T-cell (primary cell): ENCODE measurements around the gene CDC40. TPM values are rescaled to one million over a fixed set of nuclear protein-coding genes. Genes with fewer than 3 reads are reported as not detected.

ENCODE experiments used
- ATAC-seq, 4 experiments: fragments of 200-7000 bp in 3 of 4; fragments of 150-1000 bp in 1 of 4; cut with Tn5 transposase; replicated peaks in 1 of 4; 1 replicate in 3 of 4; 2 replicates in 1 of 4; pipeline ENCODE4 v1.10.0; 2021; ENCODE audit warnings: moderate library complexity in 3 of 4, mild to moderate bottlenecking in 2 of 4, moderate number of reproducible peaks in 1 of 4
- CTCF ChIA-PET, 2 donors: fragments of 300-600 bp; sonication (Branson Sonifier 250); formaldehyde crosslinking; loops; one replicate each; lab custom pipeline; 2022; ENCODE audit warnings: antibody characterized with exemption in 2 of 2; lab: Charles Lee
- POLR2A ChIA-PET, 2 donors: fragments of 300-600 bp; sonication (Branson Sonifier 250); formaldehyde crosslinking; loops; one replicate each; lab custom pipeline; 2022; ENCODE audit warnings: antibody characterized with exemption in 2 of 2; lab: Charles Lee
- DNase-seq, 35 experiments: peaks; one replicate each; pipeline versions ENCODE4 v3.0.0 to v3.0.0-alpha.2; 2013 to 2023
- H3K27ac ChIP-seq: one replicate; pipeline ENCODE4 v1.5.1; 2013; ENCODE audit warnings: low read length
- H3K27me3 ChIP-seq, 2 experiments: replicated peaks in 1 of 2; 1 replicate in 1 of 2; 2 replicates in 1 of 2; pipeline versions ENCODE4 v1.6.1 to v1.7.0; 2013; ENCODE audit warnings: low read length in 1 of 2, mixed read lengths in 1 of 2; ENCODE audit not compliant: control insufficient read depth in 2 of 2, insufficient read depth in 2 of 2; ENCODE audit errors: extremely low read depth in 1 of 2
- H3K36me3 ChIP-seq, 2 donors: 1 replicate in 1 of 2; 2 replicates in 1 of 2; pipeline versions ENCODE4 v1.6.1 to v1.7.0; 2013; ENCODE audit warnings: low read length in 1 of 2; ENCODE audit not compliant: control insufficient read depth in 2 of 2, insufficient read depth in 1 of 2; ENCODE audit errors: extremely low read depth in 1 of 2
- H3K4me1 ChIP-seq, 2 experiments: 1 replicate in 1 of 2; 2 replicates in 1 of 2; pipeline versions ENCODE4 v1.6.1 to v1.7.0; 2013; ENCODE audit warnings: low read length in 2 of 2, mixed read lengths in 1 of 2; ENCODE audit not compliant: insufficient read depth in 2 of 2, control insufficient read depth in 1 of 2; ENCODE audit errors: extremely low read depth in 1 of 2
- H3K4me3 ChIP-seq, 2 donors: 1 replicate in 1 of 2; 2 replicates in 1 of 2; pipeline versions ENCODE4 v1.5.1 to v1.7.0; 2013; ENCODE audit warnings: mild to moderate bottlenecking in 2 of 2, low read length in 1 of 2, moderate library complexity in 1 of 2; ENCODE audit not compliant: control insufficient read depth in 1 of 2; ENCODE audit errors: extremely low read depth in 1 of 2
- H3K9me3 ChIP-seq: 2 replicates; pipeline ENCODE4 v1.7.0; 2013
- H3K27ac Mint-ChIP-seq, 2 donors: one replicate each; pipeline ENCODE4 v1.8.0; 2020 to 2021; ENCODE audit warnings: mild to moderate bottlenecking in 2 of 2, mixed read lengths in 2 of 2
- H3K27me3 Mint-ChIP-seq, 2 donors: one replicate each; pipeline ENCODE4 v1.8.0; 2021 to 2022; ENCODE audit warnings: mixed read lengths in 2 of 2
- H3K36me3 Mint-ChIP-seq: one replicate; pipeline ENCODE4 v1.8.0; 2021; ENCODE audit warnings: mixed read lengths
- H3K4me1 Mint-ChIP-seq, 3 donors: one replicate each; pipeline ENCODE4 v1.8.0; 2020 to 2022; ENCODE audit warnings: mixed read lengths in 3 of 3, mild to moderate bottlenecking in 1 of 3
- H3K4me3 Mint-ChIP-seq, 3 donors: one replicate each; pipeline ENCODE4 v1.8.0; 2020 to 2022; ENCODE audit warnings: mild to moderate bottlenecking in 3 of 3, mixed read lengths in 3 of 3, moderate library complexity in 3 of 3
- H3K9me3 Mint-ChIP-seq, 3 donors: one replicate each; pipeline ENCODE4 v1.8.0; 2020 to 2022; ENCODE audit warnings: mixed read lengths in 3 of 3
- WGBS: methylation state at CpG from one replicate; pipeline ENCODE4 v1.1.5; 2013; ENCODE audit warnings: missing lambda C conversion rate; ENCODE audit not compliant: insufficient coverage; 5-methylcytosine and 5-hydroxymethylcytosine counted together
- total RNA-seq, 35 experiments: library from RNA in 6 of 35; stranded (reverse) in 6 of 35; fragments of 120-200 nt in 1 of 35; gene quantifications; one replicate each; pipeline versions ENCODE4 v1.2.1 to v1.2.4 and lab custom pipeline; 2013 to 2026

The CDC40 gene
- total RNA-seq (10 to 100 TPM; 27.7 to 33.3 (median 28.3) TPM), total RNA-seq (lab: John Stamatoyannopoulos, UW) (31.4 to 75.2 (median 56.4) reads per million in 29 experiments)
- total RNA-seq (2013) = 38.6 TPM

GRCh38 chr6:110180228-110181008 lies at the start of gene CDC40:
Gene CDC40 (plus strand): TSS chr6:110180427. CDS start chr6:110180445, 18 bp downstream.
- DNase-seq = peak in 32 of 35 experiments; percentile 16 to 68 (median 46)
- peak within 1 kb of the TSS; percentile 79 for H3K27ac ChIP-seq
- H3K36me3 ChIP-seq = peaks cover 0 to 4% of the 10 kb centered on the region in 2 donors
- peak within 1 kb of the TSS; percentile 86 to 88 for H3K4me3 ChIP-seq
- Mint-ChIP-seq H3K27me3 (peaks cover 0 to 5% of the 10 kb centered on the region in 2 donors), H3K36me3 (peaks cover 4% of the 10 kb centered on the region), H3K4me1 (peaks cover 6 to 9% (median 8%) of the 10 kb centered on the region in 3 donors), H3K27ac (no peak within 1 kb of the TSS), H3K9me3 (no peaks in the 10 kb centered on the region), H3K4me3 (no peak within 1 kb of the TSS)
- no peaks in the 10 kb centered on the region for H3K9me3 ChIP-seq
- CTCF ChIA-PET = interaction anchor here (0.7 to 1.7 kb wide), 5 partner anchors 8 to 1087 kb away, joined by 3 to 13 read pairs (median 3); no protein-coding TSS in a partner anchor
- POLR2A ChIA-PET = interaction anchor here (0.5 to 1.2 kb wide), 4 partner anchors 40 to 1083 kb away, joined by 3 to 10 read pairs (median 4); partner anchors contain the start of gene CDK19 (in 1 of the 2)
- WGBS = 1% methylated on average over 14 of the region's 28 CpGs
- no peaks in the 10 kb centered on the region for H3K27me3 ChIP-seq
- peaks cover 23 to 34% of the 10 kb centered on the region in 2 experiments for H3K4me1 ChIP-seq
- ATAC-seq = peak; percentile 56 to 67 (median 58)

- H3K9me3 ChIP-seq = no peaks in the 10 kb centered on the region
- POLR2A ChIA-PET = no interaction called here
- H3K4me3 ChIP-seq = no peak overlapping the region
- H3K4me3 Mint-ChIP-seq = no peak overlapping the region
- DNase-seq (no peak), ATAC-seq (no peak)
- CTCF ChIA-PET = no interaction called here
- no peaks in the 10 kb centered on the region for H3K36me3 ChIP-seq
- H3K36me3 Mint-ChIP-seq = no peaks in the 10 kb centered on the region
- no peaks in the 10 kb centered on the region for H3K4me1 Mint-ChIP-seq
- H3K27me3 Mint-ChIP-seq = peaks cover 22 to 28% of the 10 kb centered on the region in 2 donors
- WGBS = 79% methylated on average over 10 of the region's 10 CpGs
- H3K27ac Mint-ChIP-seq = no peak overlapping the region
- H3K9me3 Mint-ChIP-seq = peaks cover 0 to 4% (median 2%) of the 10 kb centered on the region in 3 donors
- no peaks in the 10 kb centered on the region for H3K4me1 ChIP-seq
- no peak overlapping the region for H3K27ac ChIP-seq
- peaks cover 0 to 20% of the 10 kb centered on the region in 2 experiments for H3K27me3 ChIP-seq
Measured at GRCh38 chr6:110137924-110138887, 42.0 kb upstream of the CDC40 start.

GRCh38 chr6:110139052-110139451 lies 41.2 kb upstream of the CDC40 start:
- ATAC-seq = no peak
- H3K9me3 ChIP-seq = no peaks in the 10 kb centered on the region
- Mint-ChIP-seq H3K27ac (no peak overlapping the region), H3K36me3 (no peaks in the 10 kb centered on the region), H3K4me1 (no peaks in the 10 kb centered on the region), H3K9me3 (peaks cover 0 to 4% (median 0%) of the 10 kb centered on the region in 3 donors), H3K27me3 (peaks cover 22 to 28% of the 10 kb centered on the region in 2 donors), H3K4me3 (no peak overlapping the region)
- H3K4me3 ChIP-seq = no peak overlapping the region
- WGBS = 94% methylated on average over 8 of the region's 9 CpGs
- H3K36me3 ChIP-seq = no peaks in the 10 kb centered on the region
- DNase-seq = no peak
- no peaks in the 10 kb centered on the region for H3K4me1 ChIP-seq
- H3K27ac ChIP-seq = no peak overlapping the region
- ChIA-PET POLR2A (no interaction called here), CTCF (no interaction called here)
- H3K27me3 ChIP-seq = peaks cover 0 to 20% of the 10 kb centered on the region in 2 experiments

GRCh38 chr6:110140650-110141049 lies 39.6 kb upstream of the CDC40 start:
- no peaks in the 10 kb centered on the region for H3K9me3 ChIP-seq
- no peak overlapping the region for H3K4me3 ChIP-seq
- ChIA-PET POLR2A (no interaction called here), CTCF (no interaction called here)
- peaks cover 0 to 4% (median 0%) of the 10 kb centered on the region in 3 donors for H3K9me3 Mint-ChIP-seq
- no peaks in the 10 kb centered on the region for H3K36me3 ChIP-seq
- H3K4me1 ChIP-seq = no peaks in the 10 kb centered on the region
- H3K4me3 Mint-ChIP-seq = no peak overlapping the region
- no peak overlapping the region for H3K27ac ChIP-seq
- no peaks in the 10 kb centered on the region for H3K4me1 Mint-ChIP-seq
- peaks cover 20 to 29% of the 10 kb centered on the region in 2 donors for H3K27me3 Mint-ChIP-seq
- H3K27me3 ChIP-seq = peaks cover 0 to 20% of the 10 kb centered on the region in 2 experiments
- H3K27ac Mint-ChIP-seq = no peak overlapping the region
- DNase-seq (no peak), ATAC-seq (no peak)
- no CpG with 5 or more reads among the region's 2 CpGs for WGBS
- H3K36me3 Mint-ChIP-seq = no peaks in the 10 kb centered on the region

DNA sequence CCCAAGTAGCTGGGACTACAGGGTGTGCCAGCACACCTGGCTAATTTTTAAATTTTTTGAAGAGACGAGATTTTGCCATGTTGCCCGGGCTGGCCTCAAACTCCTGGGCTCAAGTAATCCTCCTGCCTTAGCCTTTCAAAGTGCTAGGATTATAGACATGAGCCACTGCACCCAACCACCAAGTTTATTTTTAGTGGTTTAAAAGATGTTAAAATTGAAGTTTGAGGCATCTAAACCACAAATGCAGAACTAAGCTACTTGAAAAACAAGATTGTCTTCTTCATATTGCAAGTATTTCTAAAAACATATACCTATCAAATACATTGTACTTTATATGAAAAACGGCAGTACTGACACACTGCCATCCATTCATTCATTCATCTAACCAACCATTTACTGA lies 32.4 kb upstream of the CDC40 start:
- Mint-ChIP-seq H3K27me3 (peaks cover 7 to 13% of the 10 kb centered on the region in 2 donors), H3K4me3 (no peak overlapping the region), H3K36me3 (no peaks in the 10 kb centered on the region), H3K27ac (no peak overlapping the region), H3K4me1 (no peaks in the 10 kb centered on the region), H3K9me3 (no peaks in the 10 kb centered on the region)
- ATAC-seq (no peak), DNase-seq (no peak)
- ChIA-PET CTCF (interaction anchor here in 1 of 2 donors (0.6 kb wide), 1 partner anchor 56 kb away, joined by 3 read pairs; no protein-coding TSS in a partner anchor), POLR2A (interaction anchor here (0.6 kb wide), 2 partner anchors 963 to 1765 kb away, joined by 3 to 4 read pairs; no protein-coding TSS in a partner anchor)
- Histone ChIP-seq H3K36me3 (no peaks in the 10 kb centered on the region), H3K9me3 (no peaks in the 10 kb centered on the region), H3K27me3 (no peaks in the 10 kb centered on the region), H3K27ac (no peak overlapping the region), H3K4me1 (no peaks in the 10 kb centered on the region), H3K4me3 (no peak overlapping the region)
- 37% methylated on average over 2 of the region's 3 CpGs for WGBS

GRCh38 chr6:110158479-110158878 lies 21.7 kb upstream of the CDC40 start:
- no peaks in the 10 kb centered on the region for H3K4me1 Mint-ChIP-seq
- no peak overlapping the region for H3K4me3 ChIP-seq
- no peaks in the 10 kb centered on the region for H3K27me3 ChIP-seq
- no peak overlapping the region for H3K27ac ChIP-seq
- CTCF ChIA-PET = no interaction called here
- WGBS = no CpG with 5 or more reads among the region's 1 CpG
- no peak overlapping the region for H3K4me3 Mint-ChIP-seq
- no peaks in the 10 kb centered on the region for H3K36me3 Mint-ChIP-seq
- DNase-seq (no peak), ATAC-seq (no peak)
- H3K9me3 ChIP-seq = no peaks in the 10 kb centered on the region
- POLR2A ChIA-PET = no interaction called here
- H3K27ac Mint-ChIP-seq = no peak overlapping the region
- no peaks in the 10 kb centered on the region for H3K36me3 ChIP-seq
- H3K27me3 Mint-ChIP-seq = peaks cover 18 to 40% of the 10 kb centered on the region in 2 donors
- no peaks in the 10 kb centered on the region for H3K4me1 ChIP-seq
- no peaks in the 10 kb centered on the region for H3K9me3 Mint-ChIP-seq
